ENCODE measurements around the gene SLC38A8. TPM values are rescaled to one million over a fixed set of nuclear protein-coding genes. Genes with fewer than 3 reads are reported as not detected.

Gene SLC38A8
- total RNA-seq, 1 experiment from 2014 or later, result not detected

DNA sequence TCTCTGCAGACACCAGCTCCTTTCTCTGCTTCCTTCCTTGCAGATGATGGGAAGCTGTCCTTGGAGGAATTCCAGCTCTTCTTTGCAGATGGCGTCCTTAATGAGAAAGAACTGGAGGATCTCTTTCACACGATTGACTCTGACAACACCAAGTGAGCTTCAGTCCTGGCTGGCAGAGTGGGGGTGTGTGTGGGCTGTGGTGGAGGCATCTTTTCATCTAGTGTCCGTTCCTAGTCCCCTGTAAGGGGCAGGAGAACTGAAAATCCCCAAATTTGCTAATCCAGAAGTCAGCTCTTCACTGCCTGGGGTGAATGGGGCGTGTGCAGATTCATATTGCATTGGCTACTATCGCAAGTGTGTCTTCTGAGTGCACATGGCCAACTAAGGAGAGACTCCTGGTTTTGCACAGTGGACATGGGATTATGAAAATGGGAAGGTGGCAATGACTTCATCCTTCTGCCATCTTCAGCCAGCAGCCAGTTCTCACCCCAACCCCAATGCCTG lies 64.1 kb downstream of the SLC38A8 start:
- POLR2A ChIA-PET, result no interaction called here
- H3K4me1 ChIP-seq (ENCODE audit: control insufficient read depth, insufficient read depth, low read length), result no peaks in the 10 kb centered on the region
- no peaks in the 10 kb centered on the region for H3K36me3 ChIP-seq (ENCODE audit: control insufficient read depth, insufficient read depth, low read length)
- TF ChIP-seq POLR2AphosphoS5 (IDR thresholded peaks at IDR 0.05; ENCODE audit: low read depth, low read length) (no peak), TCF7L2 (IDR thresholded peaks at IDR 0.05; ENCODE audit: low read depth, low read length) (no peak), SIN3A (IDR thresholded peaks at IDR 0.05; ENCODE audit: borderline replicate concordance, insufficient read depth, low read depth, low read length) (no peak)
- TF ChIP-seq, protein P1, sequence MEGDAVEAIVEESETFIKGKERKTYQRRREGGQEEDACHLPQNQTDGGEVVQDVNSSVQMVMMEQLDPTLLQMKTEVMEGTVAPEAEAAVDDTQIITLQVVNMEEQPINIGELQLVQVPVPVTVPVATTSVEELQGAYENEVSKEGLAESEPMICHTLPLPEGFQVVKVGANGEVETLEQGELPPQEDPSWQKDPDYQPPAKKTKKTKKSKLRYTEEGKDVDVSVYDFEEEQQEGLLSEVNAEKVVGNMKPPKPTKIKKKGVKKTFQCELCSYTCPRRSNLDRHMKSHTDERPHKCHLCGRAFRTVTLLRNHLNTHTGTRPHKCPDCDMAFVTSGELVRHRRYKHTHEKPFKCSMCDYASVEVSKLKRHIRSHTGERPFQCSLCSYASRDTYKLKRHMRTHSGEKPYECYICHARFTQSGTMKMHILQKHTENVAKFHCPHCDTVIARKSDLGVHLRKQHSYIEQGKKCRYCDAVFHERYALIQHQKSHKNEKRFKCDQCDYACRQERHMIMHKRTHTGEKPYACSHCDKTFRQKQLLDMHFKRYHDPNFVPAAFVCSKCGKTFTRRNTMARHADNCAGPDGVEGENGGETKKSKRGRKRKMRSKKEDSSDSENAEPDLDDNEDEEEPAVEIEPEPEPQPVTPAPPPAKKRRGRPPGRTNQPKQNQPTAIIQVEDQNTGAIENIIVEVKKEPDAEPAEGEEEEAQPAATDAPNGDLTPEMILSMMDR (IDR thresholded peaks at IDR 0.05), result no peak
- TF ChIP-seq, protein P2, sequence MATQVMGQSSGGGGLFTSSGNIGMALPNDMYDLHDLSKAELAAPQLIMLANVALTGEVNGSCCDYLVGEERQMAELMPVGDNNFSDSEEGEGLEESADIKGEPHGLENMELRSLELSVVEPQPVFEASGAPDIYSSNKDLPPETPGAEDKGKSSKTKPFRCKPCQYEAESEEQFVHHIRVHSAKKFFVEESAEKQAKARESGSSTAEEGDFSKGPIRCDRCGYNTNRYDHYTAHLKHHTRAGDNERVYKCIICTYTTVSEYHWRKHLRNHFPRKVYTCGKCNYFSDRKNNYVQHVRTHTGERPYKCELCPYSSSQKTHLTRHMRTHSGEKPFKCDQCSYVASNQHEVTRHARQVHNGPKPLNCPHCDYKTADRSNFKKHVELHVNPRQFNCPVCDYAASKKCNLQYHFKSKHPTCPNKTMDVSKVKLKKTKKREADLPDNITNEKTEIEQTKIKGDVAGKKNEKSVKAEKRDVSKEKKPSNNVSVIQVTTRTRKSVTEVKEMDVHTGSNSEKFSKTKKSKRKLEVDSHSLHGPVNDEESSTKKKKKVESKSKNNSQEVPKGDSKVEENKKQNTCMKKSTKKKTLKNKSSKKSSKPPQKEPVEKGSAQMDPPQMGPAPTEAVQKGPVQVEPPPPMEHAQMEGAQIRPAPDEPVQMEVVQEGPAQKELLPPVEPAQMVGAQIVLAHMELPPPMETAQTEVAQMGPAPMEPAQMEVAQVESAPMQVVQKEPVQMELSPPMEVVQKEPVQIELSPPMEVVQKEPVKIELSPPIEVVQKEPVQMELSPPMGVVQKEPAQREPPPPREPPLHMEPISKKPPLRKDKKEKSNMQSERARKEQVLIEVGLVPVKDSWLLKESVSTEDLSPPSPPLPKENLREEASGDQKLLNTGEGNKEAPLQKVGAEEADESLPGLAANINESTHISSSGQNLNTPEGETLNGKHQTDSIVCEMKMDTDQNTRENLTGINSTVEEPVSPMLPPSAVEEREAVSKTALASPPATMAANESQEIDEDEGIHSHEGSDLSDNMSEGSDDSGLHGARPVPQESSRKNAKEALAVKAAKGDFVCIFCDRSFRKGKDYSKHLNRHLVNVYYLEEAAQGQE (IDR thresholded peaks at IDR 0.05; ENCODE audit: insufficient read depth in 1 of 2, low read depth in 2 of 2, low read length in 1 of 2), result no peak
- H3K9me3 ChIP-seq (ENCODE audit: control insufficient read depth, insufficient read depth, low read depth, low read length), result no peaks in the 10 kb centered on the region
- H3K27ac ChIP-seq (ENCODE audit: low read length), result no peak overlapping the region
- intact Hi-C loops (cut with micrococcal nuclease; ENCODE audit: unreplicated experiment), result no loop called here
- CTCF ChIA-PET, result no interaction called here
- no peaks in the 10 kb centered on the region for H3K27me3 ChIP-seq (ENCODE audit: control insufficient read depth, insufficient read depth, low read length)
- no TSS peak for BruUV-seq (replicated peaks)
- in situ Hi-C loops (cut with HindIII; ENCODE audit: low pct_unique_long_range_greater_than_20kb, low sequenced_read_pairs), result no loop called here
- DNase-seq (ENCODE audit: low read depth, low spot score) (no peak), ATAC-seq (no peak)
- H3K4me3 ChIP-seq (ENCODE audit: low read depth in 2 of 2, low read length in 2 of 2), result no peak overlapping the region

DNA sequence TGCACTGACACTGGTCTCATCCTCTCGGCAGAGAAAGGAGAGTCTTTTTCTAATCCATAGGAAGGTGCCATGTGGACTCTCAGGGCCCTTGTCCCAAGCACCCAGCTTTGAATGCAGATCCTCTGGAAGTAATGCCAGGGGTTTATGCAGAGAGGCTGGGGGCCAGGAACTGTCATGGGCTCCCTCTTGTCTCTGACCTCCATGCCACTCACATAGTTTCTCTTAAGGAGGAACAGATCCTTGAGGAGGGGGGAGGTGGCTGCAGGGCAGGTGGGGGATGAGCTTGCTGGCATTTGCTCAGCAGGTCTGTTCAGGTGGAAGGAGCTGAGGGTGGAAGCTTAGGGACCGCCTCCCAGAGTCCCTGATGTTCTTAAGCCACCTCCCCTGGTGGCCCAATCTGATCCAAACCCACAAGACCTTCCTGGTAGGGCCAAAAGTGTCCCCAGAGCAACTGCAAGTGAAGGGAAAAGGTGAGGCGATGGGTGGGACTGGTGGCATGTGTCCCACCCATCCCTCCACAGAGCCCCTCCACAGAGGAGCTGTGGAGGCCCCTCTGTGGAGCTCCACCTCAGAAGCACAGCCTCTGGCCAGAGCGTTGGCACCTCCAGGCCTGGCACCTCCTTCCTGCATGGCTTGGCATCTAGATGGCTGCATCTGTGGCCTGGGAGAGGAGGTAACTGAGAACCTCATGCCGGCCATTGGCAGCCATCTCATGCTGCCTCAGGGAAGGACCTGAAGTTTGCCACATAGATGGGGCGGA lies 65.4 kb downstream of the SLC38A8 start:
- ATAC-seq (no peak), DNase-seq (ENCODE audit: low read depth, low spot score) (no peak)
- intact Hi-C loops (cut with micrococcal nuclease; ENCODE audit: unreplicated experiment), result no loop called here
- Histone ChIP-seq H3K9me3 (ENCODE audit: control insufficient read depth, insufficient read depth, low read depth, low read length) (no peaks in the 10 kb centered on the region), H3K27ac (ENCODE audit: low read length) (no peak overlapping the region), H3K4me1 (ENCODE audit: control insufficient read depth, insufficient read depth, low read length) (no peaks in the 10 kb centered on the region), H3K27me3 (ENCODE audit: control insufficient read depth, insufficient read depth, low read length) (no peaks in the 10 kb centered on the region), H3K36me3 (ENCODE audit: control insufficient read depth, insufficient read depth, low read length) (no peaks in the 10 kb centered on the region), H3K4me3 (ENCODE audit: low read depth in 2 of 2, low read length in 2 of 2) (no peak overlapping the region)
- in situ Hi-C loops (cut with HindIII; ENCODE audit: low pct_unique_long_range_greater_than_20kb, low sequenced_read_pairs), result no loop called here
- CTCF ChIA-PET, result no interaction called here
- TF ChIP-seq, protein P1 (IDR thresholded peaks at IDR 0.05), result no peak
- no peak for TF ChIP-seq SIN3A (IDR thresholded peaks at IDR 0.05; ENCODE audit: borderline replicate concordance, insufficient read depth, low read depth, low read length)
- no peak for TF ChIP-seq TCF7L2 (IDR thresholded peaks at IDR 0.05; ENCODE audit: low read depth, low read length)
- no peak for TF ChIP-seq POLR2AphosphoS5 (IDR thresholded peaks at IDR 0.05; ENCODE audit: low read depth, low read length)
- TF ChIP-seq, protein P2 (IDR thresholded peaks at IDR 0.05; ENCODE audit: insufficient read depth in 1 of 2, low read depth in 2 of 2, low read length in 1 of 2), result no peak
- POLR2A ChIA-PET, result no interaction called here
- no TSS peak for BruUV-seq (replicated peaks)

All from Panc1 (cell line).